ENCODE measurements around the gene RTP5.

Gene RTP5

GRCh38 chr2:241858206-241859016, 11.1 kb upstream of the RTP5 start, which contains the start of gene PDCD1:
Gene PDCD1, minus strand, starts transcription at chr2:241858894. Its CDS starts 56 bp downstream, at chr2:241858838.
- DNase-seq = peak; percentile 72

GRCh38 chr2:241859017-241859435, 10.5 kb upstream of the RTP5 start:
- DNase-seq = no peak

- peak; percentile 79 for DNase-seq
These were observed 9.9 kb upstream of the RTP5 start for GRCh38 chr2:241859436-241860183.

- no peak for DNase-seq
These were observed 9.1 kb upstream of the RTP5 start for GRCh38 chr2:241860184-241861078.

- no peak for DNase-seq
These were observed 8.3 kb upstream of the RTP5 start for GRCh38 chr2:241861264-241861663.

GRCh38 chr2:241862093-241862492, 7.4 kb upstream of the RTP5 start:
- no peak for DNase-seq

- DNase-seq = no peak
These were observed 6.6 kb upstream of the RTP5 start for GRCh38 chr2:241862775-241863535.

GRCh38 chr2:241863536-241863954, 6.0 kb upstream of the RTP5 start:
- peak; percentile 75 for DNase-seq

GRCh38 chr2:241864168-241864849, 5.2 kb upstream of the RTP5 start:
- DNase-seq = no peak

GRCh38 chr2:241864850-241865213, 4.7 kb upstream of the RTP5 start:
- no peak for DNase-seq

- DNase-seq = no peak
These were observed 4.0 kb upstream of the RTP5 start for GRCh38 chr2:241865416-241865956.

- no peak for DNase-seq
These were observed 3.4 kb upstream of the RTP5 start for GRCh38 chr2:241865957-241866789.

GRCh38 chr2:241866790-241867645, 2.5 kb upstream of the RTP5 start:
- no peak for DNase-seq

GRCh38 chr2:241867776-241868420, 1.6 kb upstream of the RTP5 start:
- DNase-seq = peak; percentile 62

- DNase-seq = no peak
These were observed 858 bp upstream of the RTP5 start for GRCh38 chr2:241868661-241869081.

GRCh38 chr2:241870081-241870541, 582 bp downstream of the RTP5 start:
- no peak for DNase-seq

- no peak for DNase-seq
These were observed 1.3 kb downstream of the RTP5 start for GRCh38 chr2:241870611-241871537.
